ENCODE results near the gene NPIPA1.
"Not testable (repeated sequence)": the region's sequence is repeated elsewhere in the genome, so short reads cannot be mapped to it uniquely, and the experiment has no call there.

The NPIPA1 gene

DNA sequence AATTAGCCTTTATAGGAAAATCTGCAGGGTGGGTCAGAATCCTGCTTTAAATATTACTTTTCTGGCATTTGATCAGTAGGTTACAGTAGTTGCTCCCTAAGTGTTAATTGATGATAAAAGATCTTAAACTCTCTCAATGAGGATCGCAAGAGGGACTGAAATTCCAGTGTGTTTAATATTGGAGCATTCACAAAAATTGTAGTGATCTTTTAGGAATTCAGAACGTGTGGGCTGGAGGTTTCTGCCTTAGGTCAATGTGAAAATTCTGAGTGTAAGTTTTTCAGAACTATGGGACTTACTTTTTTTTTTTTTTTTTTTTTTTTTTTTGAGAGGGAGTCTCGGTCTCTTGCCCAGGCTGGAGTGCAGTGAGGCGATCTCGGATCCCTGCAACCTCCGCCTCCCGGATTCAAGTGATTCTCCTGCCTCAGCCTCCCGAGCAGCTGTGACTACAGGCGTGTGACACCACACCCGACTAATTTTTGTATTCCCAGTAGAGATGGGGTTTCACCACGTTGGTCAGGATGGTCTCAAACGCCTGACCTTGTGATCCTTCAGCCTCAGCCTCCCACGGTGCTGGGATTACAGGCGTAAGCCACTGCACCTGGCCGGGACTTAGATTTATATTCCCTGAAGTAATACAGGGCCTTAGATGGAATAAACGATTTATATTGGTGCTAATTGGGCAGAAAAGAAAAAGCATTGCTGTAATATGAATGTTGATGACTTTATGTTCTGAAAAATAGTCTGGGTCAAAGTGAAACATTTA lies 39.9 kb downstream of the NPIPA1 start:
- in situ Hi-C loops (cut with MboI; ENCODE audit: low sequenced_read_pairs), result not testable (repeated sequence)

DNA sequence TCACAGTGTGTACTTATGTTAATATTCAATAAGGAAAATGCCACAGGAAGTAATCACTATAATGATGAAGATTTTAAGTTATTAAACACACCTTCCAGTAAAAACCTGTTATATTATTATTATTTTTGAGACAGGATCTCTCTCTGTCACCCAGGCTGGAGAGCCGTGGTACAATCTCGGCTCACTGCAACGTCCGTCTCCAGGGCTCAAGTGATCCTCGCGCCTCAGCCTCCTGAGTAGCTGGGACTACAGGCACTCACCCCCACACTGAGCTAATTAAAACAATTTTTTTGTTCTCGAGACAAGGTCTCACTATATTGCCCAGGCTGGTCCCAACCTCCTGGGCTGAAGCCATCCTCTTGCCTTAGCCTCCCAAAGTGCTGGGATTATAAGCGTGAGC lies 41.0 kb downstream of the NPIPA1 start:
- in situ Hi-C loops (cut with MboI; ENCODE audit: low sequenced_read_pairs), result not testable (repeated sequence)

GRCh38 chr16:14978908-14979307 lies 41.7 kb downstream of the NPIPA1 start:
- in situ Hi-C loops (cut with MboI; ENCODE audit: low sequenced_read_pairs), result not testable (repeated sequence)

DNA sequence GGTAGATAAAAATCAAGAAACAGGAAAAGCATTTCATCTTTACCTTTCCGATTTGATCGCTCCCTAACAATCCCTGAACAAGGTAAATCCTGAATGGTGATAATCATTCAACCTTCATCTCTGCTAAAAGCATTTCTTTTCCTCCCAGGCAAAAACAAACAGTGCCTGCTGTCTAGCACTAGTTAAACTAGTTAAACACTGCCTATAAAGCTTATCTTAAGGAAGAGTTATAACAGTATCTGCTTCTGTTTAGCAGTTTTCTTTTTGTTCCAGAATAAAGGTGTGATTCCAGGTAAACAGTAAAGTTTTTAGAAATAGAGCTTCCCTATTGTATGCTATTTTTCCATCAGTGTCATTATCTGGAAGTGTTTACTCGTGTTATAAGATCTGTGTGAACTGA lies 44.0 kb downstream of the NPIPA1 start:
- in situ Hi-C loops (cut with MboI; ENCODE audit: low sequenced_read_pairs), result not testable (repeated sequence)

- in situ Hi-C loops (cut with MboI; ENCODE audit: low sequenced_read_pairs), result not testable (repeated sequence)
Observed at GRCh38 chr16:14982521-14982920, 45.3 kb downstream of the NPIPA1 start.

- in situ Hi-C loops (cut with MboI; ENCODE audit: low sequenced_read_pairs), result not testable (repeated sequence)
Observed at GRCh38 chr16:14988092-14988491, 50.8 kb downstream of the NPIPA1 start.

DNA sequence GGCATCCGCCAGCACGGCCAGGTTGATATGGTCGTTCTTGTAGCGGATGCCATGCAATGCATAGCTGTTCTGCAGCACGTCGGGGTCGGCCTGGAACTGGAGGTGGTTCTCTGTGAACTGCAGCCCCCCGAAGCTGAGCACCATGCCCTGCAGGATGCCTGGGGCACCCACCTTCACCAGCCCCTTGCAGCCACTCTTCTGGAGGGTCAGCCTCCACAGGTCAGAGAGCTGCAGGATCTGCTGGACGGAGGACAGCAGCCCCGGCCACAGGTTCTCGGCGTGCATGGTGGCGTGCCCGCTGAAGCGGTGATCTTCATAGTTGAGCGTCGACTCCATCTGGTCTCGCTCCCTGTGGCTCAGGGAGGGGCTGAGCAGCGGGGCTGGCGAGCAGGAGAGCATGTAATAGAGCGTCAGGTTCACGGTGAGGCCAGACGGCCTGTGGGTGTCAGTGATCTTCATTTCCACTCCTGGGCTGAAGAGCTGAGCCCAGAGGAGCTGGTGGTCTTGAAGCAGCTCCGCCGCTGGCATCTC lies 51.5 kb downstream of the NPIPA1 start:
- in situ Hi-C loops (cut with MboI; ENCODE audit: low sequenced_read_pairs), result not testable (repeated sequence)

- in situ Hi-C loops (cut with MboI; ENCODE audit: low sequenced_read_pairs), result not testable (repeated sequence)
Observed at GRCh38 chr16:14989291-14990281, 52.3 kb downstream of the NPIPA1 start.

DNA sequence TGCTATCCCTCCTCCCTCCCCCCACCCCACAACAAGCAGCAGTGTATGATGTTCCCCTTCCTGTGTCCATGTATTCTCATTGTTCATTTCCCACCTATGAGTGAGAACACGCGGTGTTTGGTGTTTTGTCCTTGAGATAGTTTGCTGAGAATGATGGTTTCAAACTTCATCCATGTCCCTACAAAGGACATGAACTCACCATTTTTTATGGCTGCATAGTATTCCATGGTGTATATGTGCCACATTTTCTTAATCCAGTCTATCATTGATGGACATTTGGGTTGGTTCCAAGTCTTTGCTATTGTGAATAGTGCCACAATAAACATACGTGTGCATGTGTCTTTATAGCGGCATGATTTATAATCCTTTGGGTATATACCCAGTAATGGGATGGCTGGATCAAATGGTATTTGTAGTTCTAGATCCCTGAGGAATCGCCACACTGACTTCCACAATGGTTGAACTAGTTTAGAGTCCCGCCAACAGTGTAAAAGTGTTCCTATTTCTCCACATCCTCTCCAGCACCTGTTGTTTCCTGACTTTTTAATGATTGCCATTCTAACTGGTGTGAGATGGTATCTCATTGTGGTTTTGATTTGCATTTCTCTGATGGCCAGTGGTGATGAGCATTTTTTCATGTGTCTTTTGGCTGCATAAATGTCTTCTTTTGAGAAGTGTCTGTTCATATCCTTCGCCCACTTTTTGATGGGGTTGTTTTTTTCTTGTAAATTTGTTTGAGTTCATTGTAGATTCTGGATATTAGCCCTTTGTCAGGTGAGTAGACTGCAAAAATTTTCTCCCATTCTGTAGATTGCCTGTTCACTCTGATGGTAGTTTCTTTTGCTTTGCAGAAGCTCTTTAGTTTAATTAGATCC lies 56.3 kb downstream of the NPIPA1 start:
- in situ Hi-C loops (cut with MboI; ENCODE audit: low sequenced_read_pairs), result not testable (repeated sequence)

DNA sequence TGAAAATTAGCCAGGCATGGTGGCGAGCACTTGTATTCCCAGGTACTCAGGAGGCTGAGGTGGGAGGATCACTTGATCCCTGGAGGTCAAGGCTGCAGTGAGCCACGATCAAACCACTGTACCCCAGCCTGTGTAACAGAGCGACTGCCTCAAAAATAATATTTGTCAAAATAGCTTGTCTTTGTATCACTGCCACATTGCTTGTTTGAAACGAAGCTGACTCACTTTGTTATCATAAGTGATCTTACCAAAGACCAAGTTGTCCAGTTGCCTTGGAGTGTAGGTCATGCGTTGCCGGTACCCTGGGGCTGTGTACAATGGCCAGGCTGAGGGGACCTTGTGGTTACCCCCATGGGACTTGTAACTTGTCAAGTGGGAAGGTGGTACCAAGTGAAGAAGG lies 59.5 kb downstream of the NPIPA1 start:
- in situ Hi-C loops (cut with MboI; ENCODE audit: low sequenced_read_pairs), result not testable (repeated sequence)

DNA sequence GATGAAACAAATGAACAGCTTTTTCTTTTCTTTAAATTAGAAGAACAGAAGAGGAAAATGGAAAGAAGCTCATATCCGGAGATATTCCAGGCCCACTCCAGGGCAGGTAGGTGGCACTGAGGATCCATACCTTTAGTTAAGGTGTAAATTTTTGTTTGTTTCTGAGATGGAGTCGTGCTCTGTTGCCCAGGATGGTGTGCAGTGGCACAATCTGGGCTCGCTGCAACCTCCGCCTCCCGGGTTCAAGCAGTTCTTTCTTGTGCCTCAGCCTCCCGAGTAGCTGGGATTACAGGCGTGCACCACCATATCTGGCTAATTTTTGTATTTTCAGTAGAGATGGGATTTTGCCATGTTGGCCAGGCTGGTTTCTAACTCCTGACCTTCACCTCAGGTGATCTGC lies 61.1 kb downstream of the NPIPA1 start:
- in situ Hi-C loops (cut with MboI; ENCODE audit: low sequenced_read_pairs), result not testable (repeated sequence)

- in situ Hi-C loops (cut with MboI; ENCODE audit: low sequenced_read_pairs), result not testable (repeated sequence)
Observed at GRCh38 chr16:14999845-15000244, 62.6 kb downstream of the NPIPA1 start.

Data from hTERT RPE-1 (cell line).